Activated T-helper 1 cell treated with anti-CD3 and anti-CD28 coated beads, Interleukin-2, amount 50 U/mL, for 16 hours (primary cell): Measurements from ENCODE around the gene MDGA2.

Experiments
- DNase-seq, 2 donors: peaks; one replicate each; pipeline ENCODE4 v3.0.0-alpha.2; 2020; ENCODE audit warnings: low read depth in 1 of 2, low spot score in 1 of 2

MDGA2 gene

DNA sequence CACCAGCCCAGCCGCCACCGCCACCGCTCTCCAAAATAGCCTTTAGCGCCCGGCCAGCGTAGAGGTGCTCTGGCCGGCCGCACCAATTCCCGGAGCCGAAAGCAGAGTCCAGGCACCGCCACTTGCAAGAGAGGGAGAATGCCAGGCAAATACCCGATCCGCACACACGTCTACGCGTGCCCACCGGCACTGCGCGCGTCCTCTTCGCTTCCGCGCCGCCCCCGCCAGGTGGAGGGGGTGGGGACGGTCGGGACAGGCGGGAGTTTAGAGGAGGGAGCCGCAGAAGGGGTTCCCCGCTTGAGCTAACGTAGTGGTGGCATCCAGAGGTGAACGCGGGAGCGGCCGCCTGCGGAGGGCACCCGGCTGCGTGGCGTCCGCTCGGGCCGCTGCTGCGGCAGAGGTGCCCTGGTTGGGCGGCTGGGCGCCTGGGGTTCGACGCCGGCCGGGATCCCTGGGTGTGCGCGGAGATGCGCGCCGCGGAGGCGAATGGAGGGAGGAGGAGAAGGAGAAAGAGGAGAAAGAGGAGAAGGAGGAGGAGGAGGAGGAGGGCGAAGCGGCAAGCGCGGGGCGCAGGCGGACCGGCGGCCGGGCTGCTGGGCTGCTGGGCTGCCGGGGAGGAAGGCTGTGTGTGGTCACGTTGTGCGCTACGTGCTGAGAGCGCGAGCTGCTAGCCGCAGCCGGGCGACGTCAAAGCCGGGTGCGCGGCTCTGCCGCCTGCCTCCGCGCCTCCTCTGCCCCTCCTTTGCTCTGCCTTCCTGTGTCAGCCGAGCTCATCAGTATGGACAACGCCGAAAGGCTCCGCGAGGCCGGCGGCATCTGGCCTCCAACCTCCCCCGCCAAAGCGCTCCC lies at the start of gene MDGA2:
MDGA2 (minus strand) TSS at position 140 of the 849 bp plus-strand sequence.
- DNase-seq: no peak

GRCh38 chr14:47722929-47723693 lies 47.7 kb upstream of the MDGA2 start:
- no peak for DNase-seq

- DNase-seq: no peak
Observed at GRCh38 chr14:47720281-47720680, 44.9 kb upstream of the MDGA2 start.

- DNase-seq: no peak
Observed at GRCh38 chr14:47715330-47715729, 39.9 kb upstream of the MDGA2 start.

GRCh38 chr14:47710581-47710980 lies 35.2 kb upstream of the MDGA2 start:
- DNase-seq: no peak

DNA sequence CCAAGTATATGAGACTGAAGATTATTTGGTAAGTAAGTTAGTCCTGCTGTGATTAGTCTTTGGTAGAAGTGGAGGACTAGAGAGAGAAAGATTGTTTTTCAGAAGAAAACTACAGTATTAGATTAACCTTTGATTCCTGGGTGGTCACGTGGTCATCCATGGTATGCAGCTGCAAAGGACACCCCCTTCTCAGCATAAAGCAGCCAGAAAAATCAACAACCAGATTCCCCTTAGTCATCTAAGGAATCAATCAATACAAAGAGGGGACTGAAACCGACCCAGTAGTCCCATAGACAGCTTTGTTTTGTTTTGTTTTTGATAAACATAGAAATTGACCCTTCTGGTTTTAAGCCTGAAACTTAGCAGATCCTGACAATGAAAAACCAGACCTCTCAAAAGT lies 30.3 kb upstream of the MDGA2 start:
- DNase-seq: no peak

- no peak for DNase-seq
Observed at GRCh38 chr14:47691829-47692228, 16.4 kb upstream of the MDGA2 start.

DNA sequence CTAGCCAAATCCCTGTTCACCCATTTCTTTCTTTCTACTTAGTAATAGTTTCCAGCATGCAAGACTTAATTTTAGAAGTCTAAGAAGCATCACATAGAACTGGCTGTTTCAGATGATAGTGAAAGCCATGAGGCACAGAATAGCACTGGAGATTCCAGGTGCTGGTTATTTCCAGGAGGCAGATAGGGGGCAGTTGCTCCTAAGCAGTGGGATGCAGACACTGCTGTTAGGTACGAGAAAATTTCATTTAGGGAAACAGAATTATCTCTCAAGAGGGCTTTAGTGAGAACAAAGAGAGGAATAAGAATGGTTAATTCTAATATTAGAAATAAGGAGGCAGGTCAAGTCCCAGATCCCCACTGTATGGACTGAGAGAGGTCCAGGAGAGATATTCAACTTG lies 3.6 kb upstream of the MDGA2 start:
- DNase-seq: no peak

GRCh38 chr14:47678157-47678556 lies 2.8 kb upstream of the MDGA2 start:
- DNase-seq: no peak

DNA sequence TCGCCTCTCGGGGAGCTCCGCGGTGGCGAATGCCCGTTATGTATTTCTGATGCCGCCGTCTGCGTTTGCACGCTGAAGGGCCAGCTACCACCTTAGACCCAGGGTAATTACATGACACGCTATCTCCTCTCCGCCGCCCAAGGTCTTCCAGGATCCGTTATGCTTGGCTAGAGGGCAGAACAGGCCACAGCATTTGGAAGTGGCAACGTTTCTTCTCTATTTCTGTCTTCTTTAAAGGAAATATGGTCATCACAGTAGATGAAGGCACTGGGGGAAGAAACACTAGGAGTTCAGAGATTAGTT lies 861 bp upstream of the MDGA2 start:
- no peak for DNase-seq

GRCh38 chr14:47674543-47675465 lies 601 bp downstream of the MDGA2 start:
- no peak for DNase-seq

DNA sequence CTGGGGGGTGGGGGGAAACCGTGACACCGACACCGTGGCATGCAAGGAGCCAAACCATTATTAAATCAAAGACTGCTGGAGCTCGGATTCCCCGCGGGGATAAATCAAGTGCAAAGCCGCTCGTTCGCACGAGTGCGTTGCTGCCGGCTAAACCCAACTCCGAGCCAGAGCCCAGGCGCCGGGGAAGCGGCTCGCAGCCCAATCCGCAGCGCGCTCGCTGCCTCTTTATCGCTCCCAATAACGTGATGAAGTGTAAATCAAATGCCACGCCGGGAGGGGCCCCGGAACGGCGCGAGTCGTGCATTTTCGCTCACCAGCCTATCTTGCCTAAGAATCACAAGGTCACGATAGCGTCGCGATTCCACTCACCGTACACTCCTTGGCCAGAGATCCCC lies 1.3 kb downstream of the MDGA2 start:
- DNase-seq: no peak

DNA sequence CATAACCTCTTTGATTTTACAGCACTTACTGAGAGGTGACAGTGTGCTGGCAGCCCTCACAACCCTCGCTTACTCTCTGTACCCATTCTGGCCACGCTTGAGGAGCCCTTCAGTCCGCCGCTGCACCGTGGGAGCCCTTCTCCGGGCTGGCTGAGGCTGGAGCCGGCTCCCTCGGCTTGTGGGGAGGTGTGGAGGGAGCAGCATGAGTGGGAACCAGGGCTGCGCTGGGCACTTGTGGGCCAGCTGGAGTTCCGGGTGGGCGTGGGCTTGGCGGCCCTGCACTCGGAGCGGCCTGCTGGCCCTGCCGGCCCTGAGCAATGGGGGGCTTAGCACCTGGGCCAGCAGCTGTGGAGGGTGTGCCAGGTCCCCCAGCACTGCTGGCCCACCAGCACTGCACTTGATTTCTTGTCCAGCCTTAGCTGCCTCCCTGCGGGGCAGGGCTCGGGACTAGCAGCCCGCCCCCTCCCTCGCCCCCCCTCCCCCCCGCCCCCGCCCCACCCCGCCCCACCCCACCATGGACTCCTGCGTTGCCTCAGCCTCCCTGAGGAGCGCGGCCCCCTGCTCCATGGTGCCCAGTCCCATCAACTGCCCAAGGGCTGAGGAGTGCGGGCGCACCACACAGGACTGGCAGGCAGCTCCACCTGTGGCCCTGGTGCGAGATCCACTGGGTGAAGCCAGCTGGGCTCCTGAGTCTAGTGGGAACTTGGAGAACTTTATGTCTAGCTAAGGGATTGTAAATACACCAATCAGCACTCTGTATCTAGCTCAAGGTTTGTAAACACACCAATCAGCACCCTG lies 9.9 kb downstream of the MDGA2 start:
- no peak for DNase-seq

DNA sequence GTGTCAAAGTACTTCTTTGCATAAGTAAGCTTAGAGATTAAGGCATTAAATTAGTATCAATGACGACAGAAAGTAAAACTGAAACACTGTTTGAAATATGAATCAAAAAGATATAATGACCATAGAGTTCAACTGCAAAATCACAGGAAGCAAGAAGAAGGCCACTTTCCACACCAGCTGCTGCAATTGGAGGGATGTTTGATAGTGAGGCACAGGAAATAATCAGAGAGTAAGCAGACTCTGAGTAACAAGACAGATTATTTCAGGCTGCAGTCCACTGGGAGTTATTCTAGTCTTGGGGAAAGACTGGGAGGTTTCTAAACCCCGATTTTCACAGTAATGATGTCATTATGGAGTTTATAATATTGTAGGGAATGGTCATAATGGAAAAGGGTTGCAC lies 12.9 kb downstream of the MDGA2 start:
- no peak for DNase-seq

DNA sequence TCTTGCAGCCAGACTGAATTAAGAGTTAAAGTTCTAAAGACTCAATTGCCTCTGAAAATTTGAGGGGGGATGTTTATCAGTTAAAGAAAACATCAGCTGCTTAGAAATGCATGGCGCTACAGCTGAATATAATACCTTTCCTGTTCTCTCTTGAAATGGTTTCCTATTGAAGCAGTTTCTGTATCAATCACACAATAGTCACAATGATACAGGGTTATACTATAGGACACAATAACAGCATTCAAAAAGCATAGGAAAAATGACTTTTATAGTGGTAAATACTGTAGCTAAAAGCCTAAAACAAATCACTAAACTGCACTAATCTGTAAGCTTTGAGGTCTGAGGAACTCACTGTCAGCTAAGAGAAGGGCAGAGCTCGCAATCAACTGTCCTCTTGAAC lies 15.2 kb downstream of the MDGA2 start:
- no peak for DNase-seq

GRCh38 chr14:47658041-47658440 lies 17.4 kb downstream of the MDGA2 start:
- no peak for DNase-seq

GRCh38 chr14:47657143-47657542 lies 18.3 kb downstream of the MDGA2 start:
- DNase-seq: no peak

DNA sequence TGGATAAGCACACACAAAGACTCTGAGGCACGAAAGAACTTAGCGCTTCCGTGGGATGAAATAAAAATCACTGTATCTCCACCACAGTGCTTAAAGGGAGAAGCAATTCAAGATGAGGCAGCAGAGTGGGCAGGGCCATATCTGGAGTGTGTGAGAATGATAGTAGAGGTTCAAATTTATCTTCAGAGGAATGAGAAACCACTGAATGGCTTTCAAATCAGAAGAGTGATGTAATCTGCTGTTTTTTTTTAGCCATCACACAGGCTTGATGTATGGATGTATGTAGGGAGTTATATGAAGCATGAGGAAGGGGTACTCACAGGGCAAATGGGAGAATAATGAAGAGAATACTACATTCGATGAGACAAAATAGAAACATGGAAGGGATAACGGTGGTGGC lies 24.1 kb downstream of the MDGA2 start:
- no peak for DNase-seq

- DNase-seq: no peak
Observed at GRCh38 chr14:47637753-47638152, 37.7 kb downstream of the MDGA2 start.

- DNase-seq: no peak
Observed at GRCh38 chr14:47626151-47627035, 49.0 kb downstream of the MDGA2 start.
